HCT116 (cell line): ENCODE data around the gene PHACTR4. TPM values are rescaled to one million over a fixed set of nuclear protein-coding genes. Genes with fewer than 3 reads are reported as not detected.

ENCODE experiments used
- ATAC-seq: fragments of 200-7000 bp; cut with Tn5 transposase; 2 replicates; pipeline ENCODE4 v1.9.1; 2020; ENCODE audit warnings: mild to moderate bottlenecking, moderate library complexity
- BruUV-seq: library from RNA; stranded (reverse); fragments of 400-500 nt; replicated peaks from 2 replicates; lab custom pipeline; 2021; lab: Mats Ljungman, UMichigan
- CTCF ChIA-PET: fragments of 300-600 bp; sonication (Branson Sonifier 250); formaldehyde crosslinking; loops from one replicate; lab custom pipeline; 2021; ENCODE audit warnings: antibody characterized with exemption; lab: Charles Lee
- POLR2A ChIA-PET: fragments of 300-600, 350-600 bp; sonication (Branson Sonifier 250); formaldehyde crosslinking; loops from one replicate; lab custom pipeline; 2021; ENCODE audit warnings: antibody characterized with exemption; lab: Charles Lee
- RAD21 ChIA-PET, 2 experiments: fragments of 300-600 bp; sonication (Branson Sonifier 250); formaldehyde crosslinking; loops; one replicate each; lab custom pipeline; 2023; ENCODE audit warnings: low total read pairs in 2 of 2; ENCODE audit not compliant: uncharacterized antibody in 2 of 2, unreplicated experiment in 2 of 2, low non-redundant PET in 1 of 2; lab: Charles Lee
- DNase-seq: peaks from one replicate; pipeline ENCODE4 v3.0.0-alpha.2; 2010; ENCODE audit warnings: low read depth, low spot score
- H2AFZ ChIP-seq: fragments of 200-600 bp; shearing (Covaris generic), sonication (generic); 2 replicates; pipeline ENCODE4 v1.6.1; 2017; ENCODE audit warnings: low read depth, mixed run types, mixed read lengths, antibody characterized with exemption, low read length; ENCODE audit not compliant: poor library complexity, severe bottlenecking
- H3K27ac ChIP-seq: 2 replicates; pipeline ENCODE4 v1.5.1; 2012; ENCODE audit warnings: low read depth, low read length
- H3K27me3 ChIP-seq: fragments of 200-600 bp; sonication (generic); 2 replicates; pipeline ENCODE4 v1.6.1; 2016; ENCODE audit warnings: mixed run types, low read length, mixed read lengths; ENCODE audit not compliant: insufficient read depth
- H3K36me3 ChIP-seq, 2 experiments: fragments of 200-500 bp in 1 of 2; fragments of 200-600 bp in 1 of 2; sonication (Bioruptor generic) in 1 of 2; sonication (generic) in 1 of 2; 2 replicates each; pipeline versions ENCODE4 v1.5.1 to v1.6.1; 2014 to 2016; ENCODE audit warnings: low read length in 2 of 2, inconsistent platforms in 1 of 2, mixed read lengths in 1 of 2, mixed run types in 1 of 2; ENCODE audit not compliant: insufficient read depth in 2 of 2, control insufficient read depth in 1 of 2
- H3K4me1 ChIP-seq, 2 experiments: fragments of 200-600 bp in 1 of 2; sonication (generic) in 1 of 2; 2 replicates each; pipeline versions ENCODE4 v1.5.1 to v1.6.1; 2012 to 2017; ENCODE audit warnings: low read length in 2 of 2, inconsistent platforms in 1 of 2, mild to moderate bottlenecking in 1 of 2, mixed read lengths in 1 of 2, mixed run types in 1 of 2, moderate library complexity in 1 of 2; ENCODE audit not compliant: insufficient read depth in 2 of 2, control insufficient read depth in 1 of 2
- H3K4me2 ChIP-seq: fragments of 200-600 bp; sonication (generic); 2 replicates; pipeline ENCODE4 v1.6.1; 2017; ENCODE audit warnings: mixed run types, low read length, mixed read lengths
- H3K4me3 ChIP-seq, 2 experiments: fragments of 200-600 bp in 1 of 2; sonication (generic) in 1 of 2; replicated peaks in 1 of 2; 2 replicates each; pipeline ENCODE4 v1.5.1; 2011 to 2016; ENCODE audit warnings: low read length in 2 of 2, control low read depth in 1 of 2, low read depth in 1 of 2, mild to moderate bottlenecking in 1 of 2, mixed read lengths in 1 of 2, mixed run types in 1 of 2
- H3K79me2 ChIP-seq: fragments of 200-600 bp; sonication (generic); 2 replicates; pipeline ENCODE4 v1.6.1; 2017; ENCODE audit warnings: mild to moderate bottlenecking, mixed run types, low read length, moderate library complexity, mixed read lengths; ENCODE audit not compliant: insufficient read depth
- H3K9ac ChIP-seq: fragments of 200-600 bp; sonication (generic); 2 replicates; pipeline ENCODE4 v1.6.1; 2016; ENCODE audit warnings: low read length, mixed read lengths
- H3K9me2 ChIP-seq: fragments of 200-600 bp; sonication (generic), shearing (Covaris generic); 2 replicates; pipeline ENCODE4 v1.6.1; 2017; ENCODE audit warnings: mixed run types, mild to moderate bottlenecking, moderate library complexity; ENCODE audit not compliant: insufficient read depth
- H3K9me3 ChIP-seq, 2 experiments: fragments of 200-500 bp in 1 of 2; fragments of 200-600 bp in 1 of 2; sonication (Bioruptor generic) in 1 of 2; sonication (generic) in 1 of 2; 2 replicates each; pipeline ENCODE4 v1.6.1; 2014 to 2017; ENCODE audit warnings: low read length in 2 of 2, mixed read lengths in 2 of 2, inconsistent platforms in 1 of 2, low read depth in 1 of 2, mild to moderate bottlenecking in 1 of 2, mixed run types in 1 of 2, moderate library complexity in 1 of 2; ENCODE audit not compliant: control insufficient read depth in 1 of 2, insufficient read depth in 1 of 2
- H4K20me1 ChIP-seq: fragments of 200-600 bp; sonication (generic), shearing (Covaris generic); 2 replicates; pipeline ENCODE4 v1.6.1; 2017; ENCODE audit warnings: mixed run types, mild to moderate bottlenecking, moderate library complexity; ENCODE audit not compliant: insufficient read depth
- CEBPB ChIP-seq: IDR thresholded peaks from 2 replicates; pipeline ENCODE4 v1.6.1; 2012; ENCODE audit warnings: low read depth
- EGR1 ChIP-seq: IDR thresholded peaks from 2 replicates; pipeline ENCODE4 v1.6.1; 2012; ENCODE audit warnings: low read depth
- EZH2phosphoT487 ChIP-seq: fragments of 200-600 bp; IDR thresholded peaks from 2 replicates; pipeline ENCODE4 v1.6.1; 2018; ENCODE audit warnings: antibody characterized with exemption, borderline replicate concordance
- FOSL1 ChIP-seq: IDR thresholded peaks from 2 replicates; pipeline ENCODE4 v1.6.1; 2012; ENCODE audit warnings: low read depth
- JUND ChIP-seq: IDR thresholded peaks from 2 replicates; pipeline ENCODE4 v1.6.1; 2012
- POLR2A ChIP-seq: IDR thresholded peaks from 2 replicates; pipeline ENCODE4 v1.7.0; 2011; ENCODE audit warnings: borderline replicate concordance; ENCODE audit not compliant: insufficient read depth, insufficient read length; ENCODE audit errors: extremely low read depth
- SIN3A ChIP-seq: IDR thresholded peaks from 2 replicates; pipeline ENCODE4 v1.6.1; 2012; ENCODE audit warnings: low read depth
- SRF ChIP-seq: IDR thresholded peaks from 2 replicates; pipeline ENCODE4 v1.6.1; 2012; ENCODE audit warnings: low read depth
- YY1 ChIP-seq: IDR thresholded peaks from 2 replicates; pipeline ENCODE4 v1.6.1; 2011; ENCODE audit warnings: low read length, low read depth, moderate library complexity, mild to moderate bottlenecking; ENCODE audit not compliant: insufficient replicate concordance; ENCODE audit errors: extremely low read depth
- intact Hi-C: fragments of 100-400 bp; cut with micrococcal nuclease; formaldehyde crosslinking; loops from 2 replicates; pipeline ENCODE4 v1.10.0; 2022
- total RNA-seq: library from RNA; stranded (reverse); gene quantifications from one replicate; pipeline ENCODE4 v1.2.1, GENCODE V29; 2021; ENCODE audit not compliant: unreplicated experiment
- TF ChIP-seq, protein P1 (sequence below): IDR thresholded peaks from 2 replicates; pipeline ENCODE4 v1.6.1; 2012
- TF ChIP-seq, protein P2 (sequence below): IDR thresholded peaks from 2 replicates; pipeline ENCODE4 v1.6.1; 2011; ENCODE audit warnings: mild to moderate bottlenecking, low read length, moderate library complexity; ENCODE audit not compliant: insufficient replicate concordance; ENCODE audit errors: extremely low read depth
- TF ChIP-seq, protein P3 (sequence below): IDR thresholded peaks from 2 replicates; pipeline ENCODE4 v1.6.1; 2012

PHACTR4 gene
- total RNA-seq, 1 experiment from 2014 or later = 36.0 TPM

GRCh38 chr1:28535180-28535579 is 165.6 kb downstream of the PHACTR4 start:
- no peak overlapping the region for H3K4me2 ChIP-seq
- H3K27ac ChIP-seq = peak overlapping the region; percentile 4; the same call in 1 of the 2 replicates
- POLR2A ChIA-PET = no interaction called here
- peaks cover 34% of the 10 kb centered on the region for H3K79me2 ChIP-seq
- H2AFZ ChIP-seq = no peak overlapping the region
- H3K9me2 ChIP-seq = no peaks in the 10 kb centered on the region
- no peak overlapping the region for H3K9ac ChIP-seq
- no peak for ATAC-seq
- no peaks in the 10 kb centered on the region for H3K27me3 ChIP-seq
- no peaks in the 10 kb centered on the region for H3K9me3 ChIP-seq
- CTCF ChIA-PET = no interaction called here
- RAD21 ChIA-PET = no interaction called here
- intact Hi-C loops = no loop called here
- H3K36me3 ChIP-seq = peaks cover 36 to 64% of the 10 kb centered on the region in 2 experiments
- no peak for DNase-seq
- H3K4me3 ChIP-seq = no peak overlapping the region
- H3K4me1 ChIP-seq = peaks cover 0 to 2% of the 10 kb centered on the region in 2 experiments; a peak in 1 of 4 replicates
- 0 out of 2 replicates have a peak, but pooled peaks cover 4% of the 10 kb centered on the region for H4K20me1 ChIP-seq
- TF ChIP-seq EGR1 = no peak
- no peak for TF ChIP-seq CEBPB
- no peak for TF ChIP-seq SRF
- TF ChIP-seq POLR2A = no peak
- no peak for TF ChIP-seq EZH2phosphoT487
- no peak for TF ChIP-seq FOSL1
- no peak for TF ChIP-seq JUND
- TF ChIP-seq, protein P1, sequence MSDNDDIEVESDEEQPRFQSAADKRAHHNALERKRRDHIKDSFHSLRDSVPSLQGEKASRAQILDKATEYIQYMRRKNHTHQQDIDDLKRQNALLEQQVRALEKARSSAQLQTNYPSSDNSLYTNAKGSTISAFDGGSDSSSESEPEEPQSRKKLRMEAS = no peak
- TF ChIP-seq, protein P2, sequence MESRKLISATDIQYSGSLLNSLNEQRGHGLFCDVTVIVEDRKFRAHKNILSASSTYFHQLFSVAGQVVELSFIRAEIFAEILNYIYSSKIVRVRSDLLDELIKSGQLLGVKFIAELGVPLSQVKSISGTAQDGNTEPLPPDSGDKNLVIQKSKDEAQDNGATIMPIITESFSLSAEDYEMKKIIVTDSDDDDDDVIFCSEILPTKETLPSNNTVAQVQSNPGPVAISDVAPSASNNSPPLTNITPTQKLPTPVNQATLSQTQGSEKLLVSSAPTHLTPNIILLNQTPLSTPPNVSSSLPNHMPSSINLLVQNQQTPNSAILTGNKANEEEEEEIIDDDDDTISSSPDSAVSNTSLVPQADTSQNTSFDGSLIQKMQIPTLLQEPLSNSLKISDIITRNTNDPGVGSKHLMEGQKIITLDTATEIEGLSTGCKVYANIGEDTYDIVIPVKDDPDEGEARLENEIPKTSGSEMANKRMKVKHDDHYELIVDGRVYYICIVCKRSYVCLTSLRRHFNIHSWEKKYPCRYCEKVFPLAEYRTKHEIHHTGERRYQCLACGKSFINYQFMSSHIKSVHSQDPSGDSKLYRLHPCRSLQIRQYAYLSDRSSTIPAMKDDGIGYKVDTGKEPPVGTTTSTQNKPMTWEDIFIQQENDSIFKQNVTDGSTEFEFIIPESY = no peak
- no peak for TF ChIP-seq SIN3A
- TF ChIP-seq YY1 = no peak
- TF ChIP-seq, protein P3, sequence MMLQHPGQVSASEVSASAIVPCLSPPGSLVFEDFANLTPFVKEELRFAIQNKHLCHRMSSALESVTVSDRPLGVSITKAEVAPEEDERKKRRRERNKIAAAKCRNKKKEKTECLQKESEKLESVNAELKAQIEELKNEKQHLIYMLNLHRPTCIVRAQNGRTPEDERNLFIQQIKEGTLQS = no peak
- no TSS peak for BruUV-seq
